Calu3 (cell line): Measurements from ENCODE around the gene FEM1B. TPM values are rescaled to one million over a fixed set of nuclear protein-coding genes. Genes with fewer than 3 reads are reported as not detected.

Experiments
- BruUV-seq: library from RNA; stranded (reverse); fragments of 400-500 nt; replicated peaks from 2 replicates; lab custom pipeline; 2021; lab: Mats Ljungman, UMichigan
- CTCF ChIA-PET: fragments of 300-600 bp; sonication (Branson Sonifier 250); formaldehyde crosslinking; loops from one replicate; lab custom pipeline; 2022; ENCODE audit warnings: antibody characterized with exemption; lab: Charles Lee
- DNase-seq: peaks from one replicate; pipeline ENCODE4 v3.0.0; 2022
- H3K27ac Mint-ChIP-seq: one replicate; pipeline ENCODE4 v1.8.0; 2022; ENCODE audit warnings: mixed read lengths; ENCODE audit not compliant: unreplicated experiment
- H3K27me3 Mint-ChIP-seq: one replicate; pipeline ENCODE4 v1.8.0; 2022; ENCODE audit warnings: mixed read lengths; ENCODE audit not compliant: unreplicated experiment
- H3K36me3 Mint-ChIP-seq: one replicate; pipeline ENCODE4 v1.8.0; 2022; ENCODE audit warnings: mild to moderate bottlenecking, moderate library complexity, mixed read lengths; ENCODE audit not compliant: insufficient read depth, unreplicated experiment
- H3K4me1 Mint-ChIP-seq: one replicate; pipeline ENCODE4 v1.8.0; 2022; ENCODE audit warnings: mild to moderate bottlenecking, low read depth, mixed read lengths; ENCODE audit not compliant: unreplicated experiment
- H3K4me3 Mint-ChIP-seq: one replicate; pipeline ENCODE4 v1.8.0; 2022; ENCODE audit warnings: mild to moderate bottlenecking, low read depth, moderate library complexity, mixed read lengths; ENCODE audit not compliant: unreplicated experiment
- H3K9me3 Mint-ChIP-seq: one replicate; pipeline ENCODE4 v1.8.0; 2022; ENCODE audit warnings: low read depth, mixed read lengths; ENCODE audit not compliant: unreplicated experiment
- CTCF ChIP-seq: fragments of 200-600 bp; IDR thresholded peaks from one replicate; pipeline ENCODE4 v1.8.0; 2022; ENCODE audit warnings: antibody characterized with exemption; ENCODE audit not compliant: unreplicated experiment
- intact Hi-C: fragments of 100-400 bp; cut with micrococcal nuclease; formaldehyde crosslinking; loops from one replicate; pipeline ENCODE4 v1.10.0; 2022; ENCODE audit not compliant: unreplicated experiment
- total RNA-seq: library from RNA; stranded (reverse); gene quantifications from 2 replicates; pipeline ENCODE4 v1.2.3, GENCODE V29; 2022

The FEM1B gene
- total RNA-seq, 1 experiment from 2014 or later = 41.4 TPM

- H3K4me3 Mint-ChIP-seq = no peak overlapping the region
- CTCF ChIA-PET = interaction anchor here (0.9 to 2.3 kb wide), 6 partner anchors 9 to 609 kb away, joined by 3 to 19 read pairs (median 4); no protein-coding TSS in a partner anchor
- H3K27ac Mint-ChIP-seq = no peak overlapping the region
- peaks cover 99% of the 10 kb centered on the region for H3K27me3 Mint-ChIP-seq
- DNase-seq = peak; percentile 39
- no peaks in the 10 kb centered on the region for H3K9me3 Mint-ChIP-seq
- intact Hi-C loops = no loop called here
- BruUV-seq = no TSS peak
- peak; percentile 54 for TF ChIP-seq CTCF
- H3K4me1 Mint-ChIP-seq = no peaks in the 10 kb centered on the region
- no peaks in the 10 kb centered on the region for H3K36me3 Mint-ChIP-seq
Measured at GRCh38 chr15:68316061-68316804, 38.7 kb downstream of the FEM1B start.

- H3K27me3 Mint-ChIP-seq = peaks cover 99% of the 10 kb centered on the region
- no peak for TF ChIP-seq CTCF
- no TSS peak for BruUV-seq
- CTCF ChIA-PET = interaction anchor here (2.3 kb wide), 1 partner anchor 64 kb away, joined by 19 read pairs; no protein-coding TSS in a partner anchor
- H3K27ac Mint-ChIP-seq = no peak overlapping the region
- intact Hi-C loops = no loop called here
- no peaks in the 10 kb centered on the region for H3K36me3 Mint-ChIP-seq
- no peaks in the 10 kb centered on the region for H3K9me3 Mint-ChIP-seq
- no peak for DNase-seq
- no peak overlapping the region for H3K4me3 Mint-ChIP-seq
- no peaks in the 10 kb centered on the region for H3K4me1 Mint-ChIP-seq
Measured at GRCh38 chr15:68317281-68318007, 39.9 kb downstream of the FEM1B start.

GRCh38 chr15:68318008-68318835, 40.7 kb downstream of the FEM1B start:
- no peaks in the 10 kb centered on the region for H3K4me1 Mint-ChIP-seq
- H3K4me3 Mint-ChIP-seq = no peak overlapping the region
- no peak overlapping the region for H3K27ac Mint-ChIP-seq
- no peaks in the 10 kb centered on the region for H3K36me3 Mint-ChIP-seq
- no peaks in the 10 kb centered on the region for H3K9me3 Mint-ChIP-seq
- CTCF ChIA-PET = no interaction called here
- TF ChIP-seq CTCF = no peak
- H3K27me3 Mint-ChIP-seq = peaks cover 99% of the 10 kb centered on the region
- intact Hi-C loops = no loop called here
- no TSS peak for BruUV-seq
- DNase-seq = no peak
